ENCODE results near the gene KIR3DL2.
"Not testable (repeated sequence)": the region's sequence is repeated elsewhere in the genome, so short reads cannot be mapped to it uniquely, and the experiment has no call there.

KIR3DL2 gene

DNA sequence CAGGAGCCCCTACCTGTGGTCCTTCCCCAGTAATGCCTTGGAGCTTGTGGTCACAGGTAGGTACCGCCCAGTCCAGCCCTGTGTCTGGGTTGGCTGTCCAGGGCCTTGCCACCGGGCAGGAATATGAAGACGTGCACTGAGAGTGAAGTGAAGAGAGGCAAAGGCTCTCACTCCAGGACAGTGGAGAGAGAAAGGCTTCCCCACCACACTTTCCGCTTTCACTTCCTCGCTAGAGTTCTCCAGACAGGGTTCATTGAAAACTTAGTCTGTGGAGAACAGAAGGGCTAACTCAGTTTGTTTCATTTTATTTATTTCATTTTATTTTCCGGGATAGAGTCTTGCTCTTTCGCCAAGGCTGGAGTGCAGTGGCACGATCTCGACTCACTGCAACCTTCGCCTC, 38.0 kb downstream of the KIR3DL2 start:
- TF ChIP-seq, protein P1, sequence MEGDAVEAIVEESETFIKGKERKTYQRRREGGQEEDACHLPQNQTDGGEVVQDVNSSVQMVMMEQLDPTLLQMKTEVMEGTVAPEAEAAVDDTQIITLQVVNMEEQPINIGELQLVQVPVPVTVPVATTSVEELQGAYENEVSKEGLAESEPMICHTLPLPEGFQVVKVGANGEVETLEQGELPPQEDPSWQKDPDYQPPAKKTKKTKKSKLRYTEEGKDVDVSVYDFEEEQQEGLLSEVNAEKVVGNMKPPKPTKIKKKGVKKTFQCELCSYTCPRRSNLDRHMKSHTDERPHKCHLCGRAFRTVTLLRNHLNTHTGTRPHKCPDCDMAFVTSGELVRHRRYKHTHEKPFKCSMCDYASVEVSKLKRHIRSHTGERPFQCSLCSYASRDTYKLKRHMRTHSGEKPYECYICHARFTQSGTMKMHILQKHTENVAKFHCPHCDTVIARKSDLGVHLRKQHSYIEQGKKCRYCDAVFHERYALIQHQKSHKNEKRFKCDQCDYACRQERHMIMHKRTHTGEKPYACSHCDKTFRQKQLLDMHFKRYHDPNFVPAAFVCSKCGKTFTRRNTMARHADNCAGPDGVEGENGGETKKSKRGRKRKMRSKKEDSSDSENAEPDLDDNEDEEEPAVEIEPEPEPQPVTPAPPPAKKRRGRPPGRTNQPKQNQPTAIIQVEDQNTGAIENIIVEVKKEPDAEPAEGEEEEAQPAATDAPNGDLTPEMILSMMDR (conservative IDR thresholded peaks at IDR 0.05; ENCODE audit: low read depth), result no peak

DNA sequence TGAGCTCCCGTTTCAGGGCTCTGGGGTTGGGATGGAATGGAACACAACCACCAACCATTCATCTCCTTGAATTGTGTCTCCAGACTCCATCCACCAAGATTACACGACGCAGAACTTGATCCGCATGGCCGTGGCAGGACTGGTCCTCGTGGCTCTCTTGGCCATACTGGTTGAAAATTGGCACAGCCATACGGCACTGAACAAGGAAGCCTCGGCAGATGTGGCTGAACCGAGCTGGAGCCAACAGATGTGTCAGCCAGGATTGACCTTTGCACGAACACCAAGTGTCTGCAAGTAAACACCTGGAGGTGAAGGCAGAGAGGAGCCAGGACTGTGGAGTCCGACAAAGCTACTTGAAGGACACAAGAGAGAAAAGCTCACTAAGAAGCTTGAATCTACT, 39.3 kb downstream of the KIR3DL2 start:
- TF ChIP-seq, protein P1 (conservative IDR thresholded peaks at IDR 0.05; ENCODE audit: low read depth), result no peak
- ChIA-PET POLR2A (ENCODE audit: low non-redundant PET) (no interaction called here), CTCF (interaction anchor here (0.5 kb wide), 1 partner anchor 216 kb away, joined by 4 read pairs; no protein-coding TSS in a partner anchor)
- no peak for DNase-seq (ENCODE audit: low spot score)
- H3K27ac ChIP-seq, result no peak overlapping the region

More for the DNA sequence above, 38.0 kb downstream of the KIR3DL2 start:
- ChIA-PET POLR2A (ENCODE audit: low non-redundant PET) (no interaction called here), CTCF (interaction anchor here (0.7 kb wide), 1 partner anchor 1133 kb away, joined by 4 read pairs; no protein-coding TSS in a partner anchor)
- H3K27ac ChIP-seq, result no peak overlapping the region
- DNase-seq (ENCODE audit: low spot score), result no peak

DNA sequence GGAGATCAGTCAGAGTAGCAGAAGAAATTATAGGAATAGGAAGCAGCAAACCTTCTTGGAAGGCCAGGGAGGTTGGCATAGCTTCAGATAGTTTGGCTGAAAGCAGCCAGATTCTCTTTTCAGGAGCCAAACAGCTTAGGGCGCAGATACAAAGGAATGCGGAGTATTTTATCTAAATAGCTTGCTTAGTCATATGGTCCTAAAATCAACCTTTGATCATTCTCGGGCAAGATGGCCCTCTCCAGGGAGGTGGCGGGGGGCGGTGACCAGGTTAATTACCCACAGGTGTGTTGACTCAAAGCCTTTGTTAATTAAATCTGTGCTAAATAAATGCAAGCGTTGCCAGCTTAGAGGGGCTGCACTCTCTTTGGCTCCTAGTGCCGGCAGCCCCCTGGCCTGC, 43.2 kb downstream of the KIR3DL2 start:
- CTCF ChIA-PET, result no interaction called here
- H3K27ac ChIP-seq, result no peak overlapping the region

DNA sequence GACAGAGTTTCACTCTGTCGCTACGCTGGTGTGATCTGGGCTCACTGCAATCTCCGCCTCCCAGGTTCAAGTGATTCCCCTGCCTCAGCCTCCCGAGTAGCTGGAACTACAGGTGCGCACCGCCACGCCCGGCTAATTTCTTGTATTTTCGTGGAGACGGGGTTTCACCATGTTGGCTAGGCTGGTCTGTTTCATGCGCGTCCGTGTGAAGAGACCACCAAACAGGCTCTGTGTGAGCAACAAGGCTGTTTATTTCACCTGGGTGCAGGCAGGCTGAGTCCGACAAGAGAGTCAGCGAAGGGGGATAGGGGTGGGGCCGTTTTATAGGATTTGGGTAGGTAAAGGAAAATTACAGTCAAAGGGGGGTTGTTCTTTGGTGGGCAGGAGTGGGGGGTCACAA, 43.9 kb downstream of the KIR3DL2 start:
- POLR2A ChIA-PET (ENCODE audit: low non-redundant PET); DNase-seq (ENCODE audit: low spot score); H3K27ac ChIP-seq; CTCF ChIA-PET: not testable (repeated sequence)

More for the DNA sequence above, 43.2 kb downstream of the KIR3DL2 start:
- DNase-seq (ENCODE audit: low spot score), result no peak
- TF ChIP-seq, protein P1 (conservative IDR thresholded peaks at IDR 0.05; ENCODE audit: low read depth), result no peak
- POLR2A ChIA-PET (ENCODE audit: low non-redundant PET), result no interaction called here

DNA sequence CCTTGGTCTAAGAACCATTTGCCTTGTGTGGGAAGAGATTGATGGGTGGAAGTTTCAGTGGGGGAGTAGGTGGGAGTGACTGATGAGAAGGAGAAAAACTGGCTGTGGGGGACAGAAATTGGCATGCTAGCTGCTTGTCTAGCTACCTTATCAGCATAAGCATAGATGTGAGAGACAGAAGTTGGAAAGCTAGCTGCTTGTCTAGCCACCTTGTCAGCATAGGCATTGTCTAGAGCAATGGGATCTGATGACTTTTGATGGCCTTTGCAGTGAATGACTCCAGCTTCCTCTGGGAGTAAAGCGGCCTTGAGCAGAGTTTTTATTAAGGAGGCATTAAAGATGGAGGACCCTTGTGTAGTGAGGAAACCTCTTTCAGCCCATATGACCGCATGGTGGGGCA, 45.8 kb downstream of the KIR3DL2 start:
- TF ChIP-seq, protein P1 (conservative IDR thresholded peaks at IDR 0.05; ENCODE audit: low read depth), result no peak
- POLR2A ChIA-PET (ENCODE audit: low non-redundant PET), result no interaction called here
- no peak overlapping the region for H3K27ac ChIP-seq

DNA sequence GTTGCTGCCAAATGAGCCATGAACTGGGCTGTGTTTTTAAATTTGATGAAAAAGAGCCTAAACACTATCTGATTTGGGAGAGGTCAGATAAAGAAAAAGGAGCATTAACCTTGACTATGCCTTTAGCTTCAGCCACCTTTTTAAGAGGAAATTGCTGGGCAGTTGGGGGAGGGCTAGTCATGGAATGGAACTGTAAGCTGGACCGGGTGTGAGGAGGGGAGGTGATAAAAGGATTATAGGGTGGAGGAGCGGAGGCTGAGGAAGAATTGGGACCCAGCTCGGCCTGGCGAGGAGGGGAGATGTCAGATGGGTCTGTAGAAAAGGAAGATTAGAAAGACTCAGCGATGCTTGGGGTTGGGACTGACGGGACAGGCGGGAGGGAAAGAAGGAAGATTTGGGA, 48.4 kb downstream of the KIR3DL2 start:
- POLR2A ChIA-PET (ENCODE audit: low non-redundant PET); H3K27ac ChIP-seq; DNase-seq (ENCODE audit: low spot score); CTCF ChIA-PET: not testable (repeated sequence)

More for the DNA sequence above, 45.8 kb downstream of the KIR3DL2 start:
- CTCF ChIA-PET, result no interaction called here
- DNase-seq (ENCODE audit: low spot score), result no peak

DNA sequence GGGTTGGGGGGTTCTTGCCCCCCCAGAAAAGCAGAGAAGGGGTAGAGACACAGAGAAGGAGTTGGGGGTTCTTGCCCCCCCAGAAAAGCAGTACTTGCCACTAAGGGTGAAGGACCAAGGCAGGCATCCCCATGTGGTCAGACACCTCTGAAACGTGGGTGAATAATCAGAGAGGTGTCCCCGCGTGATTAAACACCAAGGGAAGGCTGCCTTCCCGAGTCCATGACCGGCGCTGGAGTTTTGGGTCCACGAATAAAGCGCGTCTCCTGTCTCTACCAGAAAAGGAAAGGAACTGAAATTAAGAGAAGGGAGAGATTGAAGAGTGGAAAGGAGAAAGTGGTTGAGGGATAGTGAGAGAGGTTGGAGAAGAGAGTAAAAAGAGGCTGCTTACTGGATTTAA, 49.4 kb downstream of the KIR3DL2 start:
- CTCF ChIA-PET; DNase-seq (ENCODE audit: low spot score); POLR2A ChIA-PET (ENCODE audit: low non-redundant PET); H3K27ac ChIP-seq: not testable (repeated sequence)

DNA sequence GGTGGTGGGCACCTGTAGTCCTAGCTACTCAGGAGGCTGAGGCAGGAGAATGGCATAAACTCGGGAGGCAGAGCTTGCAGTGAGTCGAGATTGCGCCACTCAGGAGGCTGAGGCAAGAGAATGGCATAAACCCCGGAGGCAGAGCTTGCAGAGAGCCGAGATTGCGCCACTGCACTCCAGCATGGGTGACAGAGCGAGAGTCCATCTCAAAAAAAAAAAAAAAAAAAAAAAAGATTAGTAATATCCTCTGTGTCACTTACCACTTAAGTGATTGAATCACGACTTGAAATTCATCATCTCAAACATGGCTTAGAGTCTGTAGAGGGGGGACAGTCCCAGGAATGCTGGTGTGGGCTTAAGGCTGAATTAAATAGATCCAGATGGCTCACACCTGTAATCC, 50.9 kb downstream of the KIR3DL2 start:
- H3K27ac ChIP-seq; DNase-seq (ENCODE audit: low spot score); POLR2A ChIA-PET (ENCODE audit: low non-redundant PET): not testable (repeated sequence)
- CTCF ChIA-PET, result interaction anchor here (0.7 kb wide), 1 partner anchor 15 kb away, joined by 4 read pairs; no protein-coding TSS in a partner anchor

DNA sequence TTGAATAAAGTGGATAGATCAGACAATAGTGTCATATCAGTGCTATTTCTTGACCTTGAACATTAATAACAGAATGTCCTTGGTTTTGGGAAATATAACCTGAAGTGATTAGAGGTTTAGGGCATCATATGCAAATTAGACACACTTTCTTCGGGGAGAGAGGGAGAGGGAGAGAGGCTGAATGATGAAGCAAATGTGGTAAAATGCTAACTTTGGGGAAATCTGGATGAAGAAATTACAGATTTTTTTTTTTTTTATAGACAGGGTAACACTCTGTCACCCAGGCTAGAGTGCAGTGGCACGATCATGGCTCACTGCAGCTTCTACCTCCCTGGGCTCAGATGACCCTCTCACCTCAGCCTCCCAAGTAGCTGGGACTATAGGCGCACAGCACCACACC, 51.8 kb downstream of the KIR3DL2 start:
- POLR2A ChIA-PET (ENCODE audit: low non-redundant PET), result no interaction called here
- CTCF ChIA-PET, result no interaction called here
- no peak overlapping the region for H3K27ac ChIP-seq
- DNase-seq (ENCODE audit: low spot score), result no peak
- TF ChIP-seq, protein P1 (conservative IDR thresholded peaks at IDR 0.05; ENCODE audit: low read depth), result no peak

Measured in RWPE1 (cell line).